H9 (cell line): ENCODE data around the gene ADGRL3. TPM values are rescaled to one million over a fixed set of nuclear protein-coding genes. Genes with fewer than 3 reads are reported as not detected.

ENCODE experiments used
- DNase-seq: peaks from one replicate; pipeline ENCODE4 v3.0.0-alpha.2; 2017
- H2AFZ ChIP-seq: one replicate; pipeline ENCODE4 v1.6.1; 2013; ENCODE audit warnings: mild to moderate bottlenecking, low read length, control low read depth, moderate library complexity
- H2AK5ac ChIP-seq: 2 replicates; pipeline ENCODE4 v1.6.1; 2013; ENCODE audit warnings: low read length, control low read depth, mixed read lengths; ENCODE audit not compliant: insufficient read length
- H2BK120ac ChIP-seq: one replicate; pipeline ENCODE4 v1.6.1; 2013; ENCODE audit warnings: low read depth, mild to moderate bottlenecking, low read length, control low read depth, inconsistent platforms; ENCODE audit not compliant: poor library complexity, severe bottlenecking
- H2BK12ac ChIP-seq: 2 replicates; pipeline ENCODE4 v1.6.1; 2013; ENCODE audit warnings: low read length, control low read depth, mixed read lengths, low read depth; ENCODE audit not compliant: insufficient read length
- H2BK15ac ChIP-seq: 2 replicates; pipeline ENCODE4 v1.6.1; 2013; ENCODE audit warnings: low read depth, low read length, control low read depth
- H2BK20ac ChIP-seq: one replicate; pipeline ENCODE4 v1.6.1; 2013; ENCODE audit warnings: low read depth, mild to moderate bottlenecking, low read length, control low read depth, inconsistent platforms; ENCODE audit not compliant: poor library complexity, severe bottlenecking
- H2BK5ac ChIP-seq: 2 replicates; pipeline ENCODE4 v1.6.1; 2013; ENCODE audit warnings: low read length, control low read depth, mixed read lengths; ENCODE audit not compliant: insufficient read length
- H3K14ac ChIP-seq: 2 replicates; pipeline ENCODE4 v1.6.1; 2013; ENCODE audit warnings: low read length, control low read depth; ENCODE audit not compliant: insufficient read depth
- H3K18ac ChIP-seq: 2 replicates; pipeline ENCODE4 v1.6.1; 2013; ENCODE audit warnings: low read depth, mild to moderate bottlenecking, mixed read lengths, low read length, control low read depth; ENCODE audit not compliant: insufficient read length
- H3K23ac ChIP-seq: 2 replicates; pipeline ENCODE4 v1.6.1; 2013; ENCODE audit warnings: low read length, control low read depth, mixed read lengths, low read depth; ENCODE audit not compliant: insufficient read length
- H3K23me2 ChIP-seq: 2 replicates; pipeline ENCODE4 v1.6.1; 2013; ENCODE audit warnings: low read depth, mild to moderate bottlenecking, mixed read lengths, low read length, control low read depth; ENCODE audit not compliant: insufficient read length, poor library complexity, severe bottlenecking
- H3K27ac ChIP-seq: 2 replicates; pipeline ENCODE4 v1.5.1; 2013; ENCODE audit warnings: low read length, control low read depth, mixed read lengths, low read depth; ENCODE audit not compliant: insufficient read length
- H3K27me3 ChIP-seq: 2 replicates; pipeline ENCODE4 v1.6.1; 2013; ENCODE audit warnings: low read length, control low read depth, inconsistent platforms; ENCODE audit not compliant: insufficient read depth
- H3K4ac ChIP-seq: 2 replicates; pipeline ENCODE4 v1.6.1; 2013; ENCODE audit warnings: low read depth, mild to moderate bottlenecking, control low read depth, inconsistent platforms, low read length, moderate library complexity
- H3K4me1 ChIP-seq: 2 replicates; pipeline ENCODE4 v1.6.1; 2013; ENCODE audit warnings: low read length, control low read depth, inconsistent platforms; ENCODE audit not compliant: insufficient read depth
- H3K4me2 ChIP-seq: 2 replicates; pipeline ENCODE4 v1.6.1; 2013; ENCODE audit warnings: low read length, control low read depth, mixed read lengths; ENCODE audit not compliant: insufficient read length, insufficient read depth
- H3K56ac ChIP-seq: 2 replicates; pipeline ENCODE4 v1.6.1; 2013; ENCODE audit warnings: low read depth, mild to moderate bottlenecking, mixed read lengths, low read length, control low read depth; ENCODE audit not compliant: insufficient read length
- H3K79me1 ChIP-seq: 2 replicates; pipeline ENCODE4 v1.6.1; 2013; ENCODE audit warnings: low read depth, mild to moderate bottlenecking, moderate library complexity, low read length, control low read depth, inconsistent platforms; ENCODE audit not compliant: insufficient read depth, poor library complexity, severe bottlenecking
- H3K79me2 ChIP-seq: 2 replicates; pipeline ENCODE4 v1.6.1; 2013; ENCODE audit warnings: low read length, control low read depth, inconsistent platforms; ENCODE audit not compliant: insufficient read depth
- H3K9ac ChIP-seq: 2 replicates; pipeline ENCODE4 v1.6.1; 2013; ENCODE audit warnings: low read length, control low read depth, mixed read lengths; ENCODE audit not compliant: insufficient read length; ENCODE audit errors: extremely low read depth
- H3K9me3 ChIP-seq: one replicate; pipeline ENCODE4 v1.6.1; 2013; ENCODE audit warnings: low read depth, low read length, inconsistent platforms; ENCODE audit not compliant: control insufficient read depth
- H3T11ph ChIP-seq: one replicate; pipeline ENCODE4 v1.6.1; 2013; ENCODE audit warnings: mild to moderate bottlenecking, low read length, control low read depth, inconsistent platforms
- H4K20me1 ChIP-seq: one replicate; pipeline ENCODE4 v1.6.1; 2013; ENCODE audit not compliant: control insufficient read depth, insufficient read length, insufficient read depth
- H4K5ac ChIP-seq: 2 replicates; pipeline ENCODE4 v1.6.1; 2013; ENCODE audit warnings: low read depth, mild to moderate bottlenecking, mixed read lengths, low read length, control low read depth; ENCODE audit not compliant: insufficient read length
- H4K8ac ChIP-seq: replicated peaks from 2 replicates; pipeline ENCODE4 v1.6.1; 2013; ENCODE audit warnings: low read length, control low read depth, mixed read lengths, low read depth; ENCODE audit not compliant: insufficient read length
- H4K91ac ChIP-seq: 2 replicates; pipeline ENCODE4 v1.6.1; 2013; ENCODE audit warnings: low read depth, mild to moderate bottlenecking, moderate library complexity, mixed read lengths, low read length, control low read depth; ENCODE audit not compliant: insufficient read length
- H3K27ac Mint-ChIP-seq, 3 experiments: 2 replicates in 2 of 3; 3 replicates in 1 of 3; pipeline ENCODE4 v1.8.0; 2020 to 2021; ENCODE audit warnings: mixed read lengths in 3 of 3, mild to moderate bottlenecking in 1 of 3, moderate library complexity in 1 of 3
- H3K27me3 Mint-ChIP-seq: 2 replicates; pipeline ENCODE4 v1.8.0; 2021; ENCODE audit warnings: low read depth, mild to moderate bottlenecking, moderate library complexity, mixed read lengths
- H3K36me3 Mint-ChIP-seq, 3 experiments: 2 replicates in 2 of 3; 3 replicates in 1 of 3; pipeline ENCODE4 v1.8.0; 2020 to 2021; ENCODE audit warnings: low read depth in 3 of 3, mixed read lengths in 3 of 3; ENCODE audit not compliant: insufficient read depth in 1 of 3
- H3K4me1 Mint-ChIP-seq, 2 experiments: 2 replicates each; pipeline ENCODE4 v1.8.0; 2020; ENCODE audit warnings: mixed read lengths in 2 of 2
- H3K4me3 Mint-ChIP-seq, 2 experiments: 2 replicates in 1 of 2; 3 replicates in 1 of 2; pipeline ENCODE4 v1.8.0; 2020 to 2021; ENCODE audit warnings: mild to moderate bottlenecking in 2 of 2, mixed read lengths in 2 of 2, moderate library complexity in 1 of 2
- H3K9me3 Mint-ChIP-seq, 2 experiments: 2 replicates in 1 of 2; 3 replicates in 1 of 2; pipeline ENCODE4 v1.8.0; 2020; ENCODE audit warnings: mild to moderate bottlenecking in 2 of 2, mixed read lengths in 2 of 2, moderate library complexity in 1 of 2
- CTCF ChIP-seq: fragments of 200-600 bp; sonication (generic); conservative IDR thresholded peaks from 3 replicates; pipeline ENCODE4 v1.8.0; 2021; ENCODE audit warnings: antibody characterized with exemption, mild to moderate bottlenecking
- whole genome bisulfite sequencing: extraction: QIAGEN DNeasy Blood & Tissue Kit; methylation state at CpG from one replicate; pipeline ENCODE4 v1.1.7; 2013; ENCODE audit warnings: missing lambda C conversion rate, low lambda C conversion rate, mixed read lengths; ENCODE audit not compliant: insufficient read length; ENCODE audit errors: extremely low coverage; 5-methylcytosine and 5-hydroxymethylcytosine counted together
- total RNA-seq: library from RNA; stranded (reverse); gene quantifications from 2 replicates; pipeline ENCODE4 v1.2.1, GENCODE V29; 2021

The ADGRL3 gene
- total RNA-seq, 1 experiment from 2014 or later: 5.9 TPM

- no peak overlapping the region for H2BK12ac ChIP-seq
- H2BK5ac ChIP-seq: no peak overlapping the region
- H2AK5ac ChIP-seq: no peak overlapping the region
- H3K23me2 ChIP-seq: no peaks in the 10 kb centered on the region
- H2BK20ac ChIP-seq: no peak overlapping the region
- H3T11ph ChIP-seq: no peak overlapping the region
- no peak overlapping the region for H3K4me3 Mint-ChIP-seq
- H3K9me3 ChIP-seq: no peaks in the 10 kb centered on the region
- H3K79me1 ChIP-seq: no peaks in the 10 kb centered on the region
- no CpG with 5 or more reads among the region's 1 CpG for WGBS
- no peak overlapping the region for H2AFZ ChIP-seq
- no peaks in the 10 kb centered on the region for H4K20me1 ChIP-seq
- no peak overlapping the region for H2BK120ac ChIP-seq
- no peak overlapping the region for H4K5ac ChIP-seq
- H3K4me1 ChIP-seq: no peaks in the 10 kb centered on the region
- no peak for DNase-seq
- H3K18ac ChIP-seq: no peak overlapping the region
- no peak overlapping the region for H3K4me2 ChIP-seq
- no peak overlapping the region for H3K27ac Mint-ChIP-seq
- H3K79me2 ChIP-seq: no peaks in the 10 kb centered on the region
- no peak overlapping the region for H3K4ac ChIP-seq
- no peaks in the 10 kb centered on the region; a peak in 1 of 5 replicates for H3K9me3 Mint-ChIP-seq
- H3K56ac ChIP-seq: no peak overlapping the region
- H3K27ac ChIP-seq: no peak overlapping the region
- no peak overlapping the region for H3K23ac ChIP-seq
- H4K91ac ChIP-seq: no peak overlapping the region
- no peak overlapping the region for H2BK15ac ChIP-seq
- H3K14ac ChIP-seq: no peak overlapping the region
- H4K8ac ChIP-seq: no peak overlapping the region
- H3K27me3 ChIP-seq: no peaks in the 10 kb centered on the region
- no peak overlapping the region for H3K9ac ChIP-seq
- H3K27me3 Mint-ChIP-seq: no peaks in the 10 kb centered on the region
- no peaks in the 10 kb centered on the region for H3K4me1 Mint-ChIP-seq
- TF ChIP-seq CTCF: no peak
- H3K36me3 Mint-ChIP-seq: peaks cover 0 to 3% (median 1%) of the 10 kb centered on the region in 3 experiments; a peak in 3 of 7 replicates
Observed at GRCh38 chr4:61628282-61628681, 428.2 kb downstream of the ADGRL3 start.
